Hematopoietic multipotent progenitor cell treated with erythropoietin and hydrocortisone succinate and interleukin-3 and kit ligand, for 17 days (in vitro differentiated cells): ENCODE data around the gene DPEP3.
"Not testable (repeated sequence)": the region's sequence is repeated elsewhere in the genome, so short reads cannot be mapped to it uniquely, and the experiment has no call there.

Experiments used
- DNase-seq: peaks from one replicate; pipeline ENCODE4 v3.0.0-alpha.2; 2015; ENCODE audit warnings: low spot score

DPEP3 gene

GRCh38 chr16:67943619-67944504 is 36.4 kb downstream of the DPEP3 start, which contains the start of gene LCAT:
Gene LCAT, minus strand, starts transcription at chr16:67944120. Its CDS starts 19 bp downstream, at chr16:67944101.
- no peak for DNase-seq

GRCh38 chr16:67943256-67943618 is 37.1 kb downstream of the DPEP3 start:
- DNase-seq = no peak

GRCh38 chr16:67942510-67943255 is 37.6 kb downstream of the DPEP3 start:
- DNase-seq = no peak

GRCh38 chr16:67942200-67942509 is 38.1 kb downstream of the DPEP3 start:
- DNase-seq = peak; percentile 34

- no peak for DNase-seq
These were observed 38.7 kb downstream of the DPEP3 start for GRCh38 chr16:67941469-67942199.

GRCh38 chr16:67940446-67941089 is 39.7 kb downstream of the DPEP3 start:
- no peak for DNase-seq

- no peak for DNase-seq
These were observed 40.5 kb downstream of the DPEP3 start for GRCh38 chr16:67939507-67940445.

GRCh38 chr16:67937713-67938112 is 42.6 kb downstream of the DPEP3 start:
- DNase-seq = not testable (repeated sequence)

GRCh38 chr16:67936880-67937605 is 43.3 kb downstream of the DPEP3 start:
- DNase-seq = peak; percentile 62

- no peak for DNase-seq
These were observed 44.0 kb downstream of the DPEP3 start, which contains the start of gene PSMB10 for GRCh38 chr16:67936124-67936879. Gene PSMB10, minus strand, starts transcription at chr16:67936850. Its CDS starts 101 bp downstream, at chr16:67936749.

GRCh38 chr16:67935402-67936123 is 44.7 kb downstream of the DPEP3 start:
- DNase-seq = peak; percentile 90

- DNase-seq = no peak
These were observed 45.2 kb downstream of the DPEP3 start for GRCh38 chr16:67935101-67935401.

GRCh38 chr16:67934306-67935100 is 45.8 kb downstream of the DPEP3 start:
- no peak for DNase-seq

- DNase-seq = no peak
These were observed 46.5 kb downstream of the DPEP3 start for GRCh38 chr16:67933805-67934204.

GRCh38 chr16:67932462-67932840 is 47.8 kb downstream of the DPEP3 start:
- DNase-seq = no peak

- no peak for DNase-seq
These were observed 48.4 kb downstream of the DPEP3 start, which contains the start of gene CTRL for GRCh38 chr16:67931712-67932461. Gene CTRL, minus strand, starts transcription at chr16:67931862. Its CDS starts 10 bp downstream, at chr16:67931852.

GRCh38 chr16:67930678-67931211 is 49.6 kb downstream of the DPEP3 start:
- DNase-seq = no peak
